Pancreas (tissue), 10 donors: ENCODE results near the gene DAD1. TPM values are rescaled to one million over a fixed set of nuclear protein-coding genes. Genes with fewer than 3 reads are reported as not detected.

Experiments used
- ATAC-seq, 4 donors: fragments of 200-7000 bp; cut with Tn5 transposase; one replicate each; pipeline versions ENCODE4 v1.8.0 to v1.9.1; 2020; ENCODE audit warnings: mild to moderate bottlenecking in 4 of 4, moderate library complexity in 4 of 4
- DNase-seq, 6 donors: peaks; one replicate each; pipeline ENCODE4 v3.0.0-alpha.2; 2020
- FAIRE-seq: peaks from 2 replicates; lab custom pipeline; 2012; peaks lifted over from hg19 to GRCh38; lab: Jason Lieb, UNC
- H3K27ac ChIP-seq, 4 donors: fragments of 200-600 bp; sonication (generic); 1 replicate in 3 of 4; 2 replicates in 1 of 4; pipeline versions ENCODE4 v1.5.0 to v1.8.0; 2020
- H3K27me3 ChIP-seq, 4 donors: fragments of 200-600 bp; one replicate each; pipeline ENCODE4 v1.8.0; 2021
- H3K36me3 ChIP-seq, 3 donors: fragments of 200-600 bp; sonication (generic) in 1 of 3; one replicate each; pipeline versions ENCODE4 v1.5.0 to v1.8.0; 2020 to 2021
- H3K4me1 ChIP-seq, 3 donors: fragments of 200-600 bp; one replicate each; pipeline ENCODE4 v1.8.0; 2021
- H3K4me3 ChIP-seq, 4 donors: fragments of 200-600 bp; sonication (generic) in 2 of 4; one replicate each; pipeline versions ENCODE4 v1.5.0 to v1.8.0; 2020 to 2021
- H3K9me3 ChIP-seq, 4 donors: fragments of 200-600 bp; one replicate each; pipeline ENCODE4 v1.8.0; 2021
- CTCF ChIP-seq, 4 donors: fragments of 200-600 bp; sonication (generic) in 3 of 4; IDR thresholded peaks; one replicate each; pipeline versions ENCODE4 v1.5.0 to v1.8.0; 2021; ENCODE audit warnings: antibody characterized with exemption in 4 of 4
- WGBS, 2 donors: extraction: QIAGEN DNeasy Blood & Tissue Kit; methylation state at CpG; one replicate each; pipeline ENCODE4 v1.1.7; 2013; 5-methylcytosine and 5-hydroxymethylcytosine counted together
- intact Hi-C, 3 donors: fragments of 100-400 bp; cut with DNase I; formaldehyde crosslinking; loops; one replicate each; pipeline versions ENCODE4 v1.11.1 to v1.14.2; 2022
- polyA plus RNA-seq, 2 donors: library from polyadenylated mRNA; stranded (reverse); fragments of 200-250 nt; gene quantifications; one replicate each; pipeline ENCODE4 v1.2.3, GENCODE V29; 2013
- total RNA-seq, 6 donors: library from RNA; stranded (reverse); fragmentation: NEBNext Ultra II Directional in 4 of 6; extraction: Animal tissue kit (Norgen Biotek cat#: 25700) in 4 of 6; gene quantifications; one replicate each; pipeline versions ENCODE4 v1.2.1 to v1.2.4, GENCODE V29; 2021 to 2023
- donor health status: healthy with polysubstance abuse.
- donor health status: DM: no; HTN: no; CAD: no; lungs with moderate emphysema.
- donor health status: DM: no; HTN: no; CAD: no.
- donor health status: control.
- donor health status: control.
- donor health status: Bipolar disorder and iron deficiency.
- donor health status: DM: yes; HTN: yes; CAD: no.
- donor health status: DM: no; HTN: no; CAD: no.
- donor health status: DM: no; HTN: no; CAD: no.
- donor health status: DM: yes; HTN: yes; CAD: no.

The DAD1 gene
- total and polyA plus RNA-seq, 8 donors: 58.2 to 178 (median 85.2) TPM

GRCh38 chr14:22563987-22564386, 25.0 kb downstream of the DAD1 start:
- Histone ChIP-seq H3K4me1 (peaks cover 29 to 53% (median 51%) of the 10 kb centered on the region in 3 donors), H3K9me3 (no peaks in the 10 kb centered on the region), H3K27me3 (no peaks in the 10 kb centered on the region), H3K4me3 (no peak overlapping the region), H3K27ac (no peak overlapping the region), H3K36me3 (peaks cover 0 to 10% (median 3%) of the 10 kb centered on the region in 3 donors)
- FAIRE-seq: no peak
- intact Hi-C loops: no loop called here
- TF ChIP-seq CTCF (IDR thresholded peaks at IDR 0.05): no peak
- DNase-seq: no peak
- 85 to 86% methylated on average over 5 of the region's 5 CpGs for WGBS, 2 donors
- ATAC-seq: no peak

GRCh38 chr14:22561661-22562579, 27.1 kb downstream of the DAD1 start:
- Histone ChIP-seq H3K4me3 (peak overlapping the region in 1 of 4 donors; percentile 1), H3K27ac (peak overlapping the region; percentile 24 to 90 (median 56)), H3K36me3 (peaks cover 0 to 10% (median 3%) of the 10 kb centered on the region in 3 donors), H3K4me1 (peaks cover 26 to 64% (median 51%) of the 10 kb centered on the region in 3 donors), H3K9me3 (no peaks in the 10 kb centered on the region), H3K27me3 (no peaks in the 10 kb centered on the region)
- no peak for TF ChIP-seq CTCF (IDR thresholded peaks at IDR 0.05)
- intact Hi-C loops: no loop called here
- peak in 2 of 4 donors; percentile 10 to 12 for ATAC-seq
- no peak for FAIRE-seq
- 51 to 54% methylated on average over 11 of the region's 11 CpGs for WGBS, 2 donors
- DNase-seq: peak in 1 of 6 donors; percentile 22

GRCh38 chr14:22561366-22561660, 27.7 kb downstream of the DAD1 start:
- Histone ChIP-seq H3K4me1 (peaks cover 26 to 63% (median 51%) of the 10 kb centered on the region in 3 donors), H3K9me3 (no peaks in the 10 kb centered on the region)
- intact Hi-C loops: no loop called here

GRCh38 chr14:22560662-22561365, 28.2 kb downstream of the DAD1 start:
- WGBS, 2 donors: 19 to 21% methylated on average over 13 of the region's 13 CpGs
- Histone ChIP-seq H3K36me3 (peaks cover 0 to 10% (median 3%) of the 10 kb centered on the region in 3 donors), H3K9me3 (no peaks in the 10 kb centered on the region), H3K27ac (peak overlapping the region; percentile 24 to 90 (median 66)), H3K4me3 (no peak overlapping the region), H3K4me1 (peaks cover 26 to 63% (median 51%) of the 10 kb centered on the region in 3 donors), H3K27me3 (no peaks in the 10 kb centered on the region)
- ATAC-seq (peak; percentile 67 to 82 (median 78)), DNase-seq (peak in 3 of 6 donors; percentile 52 to 62 (median 59)), FAIRE-seq (no peak)
- TF ChIP-seq CTCF (IDR thresholded peaks at IDR 0.05): no peak
- intact Hi-C loops: no loop called here

More at GRCh38 chr14:22561366-22561660, 27.7 kb downstream of the DAD1 start:
- DNase-seq (peak in 1 of 6 donors; percentile 14), ATAC-seq (peak in 2 of 4 donors; percentile 1 to 3), FAIRE-seq (peak; percentile 23)
- Histone ChIP-seq H3K36me3 (peaks cover 0 to 10% (median 3%) of the 10 kb centered on the region in 3 donors), H3K27me3 (no peaks in the 10 kb centered on the region), H3K4me3 (peak overlapping the region in 1 of 4 donors; percentile 1), H3K27ac (peak overlapping the region; percentile 24 to 90 (median 56))
- WGBS, 2 donors: 3 to 8% methylated on average over 3 of the region's 3 CpGs
- TF ChIP-seq CTCF (IDR thresholded peaks at IDR 0.05): no peak
